T-cell (primary cell): ENCODE data around the gene USP8. TPM values are rescaled to one million over a fixed set of nuclear protein-coding genes. Genes with fewer than 3 reads are reported as not detected.
A peak's percentile ranks its signal among the peaks of the same experiment; 100 is the strongest.
"Not testable (repeated sequence)": the region's sequence is repeated elsewhere in the genome, so short reads cannot be mapped to it uniquely, and the experiment has no call there.

ENCODE experiments used
- ATAC-seq, 4 experiments: fragments of 200-7000 bp in 3 of 4; fragments of 150-1000 bp in 1 of 4; cut with Tn5 transposase; replicated peaks in 1 of 4; 1 replicate in 3 of 4; 2 replicates in 1 of 4; pipeline ENCODE4 v1.10.0; 2021; ENCODE audit warnings: moderate library complexity in 3 of 4, mild to moderate bottlenecking in 2 of 4, moderate number of reproducible peaks in 1 of 4
- CTCF ChIA-PET, 2 donors: fragments of 300-600 bp; sonication (Branson Sonifier 250); formaldehyde crosslinking; loops; one replicate each; lab custom pipeline; 2022; ENCODE audit warnings: antibody characterized with exemption in 2 of 2; lab: Charles Lee
- POLR2A ChIA-PET, 2 donors: fragments of 300-600 bp; sonication (Branson Sonifier 250); formaldehyde crosslinking; loops; one replicate each; lab custom pipeline; 2022; ENCODE audit warnings: antibody characterized with exemption in 2 of 2; lab: Charles Lee
- DNase-seq, 35 experiments: peaks; one replicate each; pipeline versions ENCODE4 v3.0.0 to v3.0.0-alpha.2; 2013 to 2023
- H3K27ac ChIP-seq: one replicate; pipeline ENCODE4 v1.5.1; 2013; ENCODE audit warnings: low read length
- H3K27me3 ChIP-seq, 2 experiments: replicated peaks in 1 of 2; 1 replicate in 1 of 2; 2 replicates in 1 of 2; pipeline versions ENCODE4 v1.6.1 to v1.7.0; 2013; ENCODE audit warnings: low read length in 1 of 2, mixed read lengths in 1 of 2; ENCODE audit not compliant: control insufficient read depth in 2 of 2, insufficient read depth in 2 of 2; ENCODE audit errors: extremely low read depth in 1 of 2
- H3K36me3 ChIP-seq, 2 donors: 1 replicate in 1 of 2; 2 replicates in 1 of 2; pipeline versions ENCODE4 v1.6.1 to v1.7.0; 2013; ENCODE audit warnings: low read length in 1 of 2; ENCODE audit not compliant: control insufficient read depth in 2 of 2, insufficient read depth in 1 of 2; ENCODE audit errors: extremely low read depth in 1 of 2
- H3K4me1 ChIP-seq, 2 experiments: 1 replicate in 1 of 2; 2 replicates in 1 of 2; pipeline versions ENCODE4 v1.6.1 to v1.7.0; 2013; ENCODE audit warnings: low read length in 2 of 2, mixed read lengths in 1 of 2; ENCODE audit not compliant: insufficient read depth in 2 of 2, control insufficient read depth in 1 of 2; ENCODE audit errors: extremely low read depth in 1 of 2
- H3K4me3 ChIP-seq, 2 donors: 1 replicate in 1 of 2; 2 replicates in 1 of 2; pipeline versions ENCODE4 v1.5.1 to v1.7.0; 2013; ENCODE audit warnings: mild to moderate bottlenecking in 2 of 2, low read length in 1 of 2, moderate library complexity in 1 of 2; ENCODE audit not compliant: control insufficient read depth in 1 of 2; ENCODE audit errors: extremely low read depth in 1 of 2
- H3K9me3 ChIP-seq: 2 replicates; pipeline ENCODE4 v1.7.0; 2013
- H3K27ac Mint-ChIP-seq, 2 donors: one replicate each; pipeline ENCODE4 v1.8.0; 2020 to 2021; ENCODE audit warnings: mild to moderate bottlenecking in 2 of 2, mixed read lengths in 2 of 2
- H3K27me3 Mint-ChIP-seq, 2 donors: one replicate each; pipeline ENCODE4 v1.8.0; 2021 to 2022; ENCODE audit warnings: mixed read lengths in 2 of 2
- H3K36me3 Mint-ChIP-seq: one replicate; pipeline ENCODE4 v1.8.0; 2021; ENCODE audit warnings: mixed read lengths
- H3K4me1 Mint-ChIP-seq, 3 donors: one replicate each; pipeline ENCODE4 v1.8.0; 2020 to 2022; ENCODE audit warnings: mixed read lengths in 3 of 3, mild to moderate bottlenecking in 1 of 3
- H3K4me3 Mint-ChIP-seq, 3 donors: one replicate each; pipeline ENCODE4 v1.8.0; 2020 to 2022; ENCODE audit warnings: mild to moderate bottlenecking in 3 of 3, mixed read lengths in 3 of 3, moderate library complexity in 3 of 3
- H3K9me3 Mint-ChIP-seq, 3 donors: one replicate each; pipeline ENCODE4 v1.8.0; 2020 to 2022; ENCODE audit warnings: mixed read lengths in 3 of 3
- WGBS: methylation state at CpG from one replicate; pipeline ENCODE4 v1.1.5; 2013; ENCODE audit warnings: missing lambda C conversion rate; ENCODE audit not compliant: insufficient coverage; 5-methylcytosine and 5-hydroxymethylcytosine counted together
- total RNA-seq, 35 experiments: library from RNA in 6 of 35; stranded (reverse) in 6 of 35; fragments of 120-200 nt in 1 of 35; gene quantifications; one replicate each; pipeline versions ENCODE4 v1.2.1 to v1.2.4 and lab custom pipeline; 2013 to 2026

USP8 gene
- total RNA-seq (10 to 100 TPM; 45.0 to 56.0 (median 52.7) TPM), total RNA-seq (lab: John Stamatoyannopoulos, UW) (60.5 to 126 (median 89.5) reads per million in 29 experiments)
- 57.0 TPM for total RNA-seq (2013)

DNA sequence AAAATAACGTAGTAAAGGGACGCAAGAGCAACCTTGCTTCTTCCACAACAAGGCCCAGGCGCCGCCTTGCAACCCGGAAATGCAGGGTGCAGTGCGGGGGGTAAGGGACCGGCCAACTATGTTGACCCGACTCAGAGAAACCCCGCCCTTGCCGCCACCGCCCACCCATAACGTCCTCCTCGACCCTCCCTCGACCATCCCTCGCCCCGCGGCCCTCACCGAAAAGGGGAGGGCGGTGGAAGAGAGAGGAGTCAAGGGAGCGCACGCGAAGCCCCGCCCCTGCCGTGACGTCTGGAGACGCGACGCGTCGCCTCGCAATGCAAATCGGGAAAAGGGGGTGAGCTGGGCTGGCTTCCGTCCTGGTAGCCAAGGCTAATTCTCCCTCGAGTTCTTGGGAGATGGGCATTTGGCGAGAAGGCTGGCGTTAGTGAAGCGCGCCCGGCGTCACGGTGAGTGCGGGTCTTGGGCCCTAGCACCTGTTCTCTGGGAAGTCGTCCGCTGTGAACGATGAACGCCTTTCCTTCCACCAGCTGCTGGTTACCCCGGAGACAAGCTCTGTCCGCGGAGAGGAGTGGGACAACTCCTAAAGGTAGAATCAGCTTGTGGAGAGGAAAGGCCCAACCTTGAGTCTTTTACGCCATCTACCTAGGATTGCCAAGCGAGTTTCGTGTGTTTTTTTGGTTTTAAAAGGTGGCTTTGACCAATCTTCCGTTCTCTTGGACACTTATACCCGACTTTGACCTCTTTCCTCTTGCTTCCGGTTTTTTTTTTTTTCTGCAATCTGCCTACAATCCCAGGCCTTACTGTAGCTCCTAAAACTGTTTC lies at the start of gene USP8:
Gene USP8 (plus strand): TSS at position 340 of the 825 bp plus-strand sequence. CDS start 14,669 bp downstream, outside the sequence.
- Mint-ChIP-seq H3K27ac (peak within 1 kb of the TSS; percentile 97 to 98), H3K4me3 (peak within 1 kb of the TSS; percentile 98 to 100 (median 99)), H3K36me3 (peaks cover 7% of the 10 kb centered on the region), H3K4me1 (peaks cover 41 to 44% (median 42%) of the 10 kb centered on the region in 3 donors), H3K27me3 (no peaks in the 10 kb centered on the region), H3K9me3 (no peaks in the 10 kb centered on the region)
- H3K4me3 ChIP-seq, result peak within 1 kb of the TSS; percentile 86 to 96
- no peaks in the 10 kb centered on the region for H3K27me3 ChIP-seq
- DNase-seq (peak; percentile 84 to 96 (median 91)), ATAC-seq (peak; percentile 93 to 99 (median 95))
- peaks cover 0 to 4% of the 10 kb centered on the region in 2 donors for H3K36me3 ChIP-seq
- WGBS, result under 1% methylated on average over 27 of the region's 55 CpGs
- CTCF ChIA-PET, result interaction anchor here (0.6 to 1.3 kb wide), 9 partner anchors 19 to 1614 kb away, joined by 3 to 5 read pairs (median 3); partner anchors contain the start of genes CEP152 (in 1 of the 2) and GABPB1 (in 1 of the 2)
- no peaks in the 10 kb centered on the region for H3K9me3 ChIP-seq
- H3K4me1 ChIP-seq, result peaks cover 15 to 18% of the 10 kb centered on the region in 2 experiments
- POLR2A ChIA-PET, result interaction anchor here (0.6 to 1.3 kb wide), 13 partner anchors 12 to 1546 kb away, joined by 3 to 7 read pairs (median 5); partner anchors contain the start of genes EID1 (in 1 of the 2) and GABPB1 (in 1 of the 2)
- peak within 1 kb of the TSS; percentile 93 for H3K27ac ChIP-seq

DNA sequence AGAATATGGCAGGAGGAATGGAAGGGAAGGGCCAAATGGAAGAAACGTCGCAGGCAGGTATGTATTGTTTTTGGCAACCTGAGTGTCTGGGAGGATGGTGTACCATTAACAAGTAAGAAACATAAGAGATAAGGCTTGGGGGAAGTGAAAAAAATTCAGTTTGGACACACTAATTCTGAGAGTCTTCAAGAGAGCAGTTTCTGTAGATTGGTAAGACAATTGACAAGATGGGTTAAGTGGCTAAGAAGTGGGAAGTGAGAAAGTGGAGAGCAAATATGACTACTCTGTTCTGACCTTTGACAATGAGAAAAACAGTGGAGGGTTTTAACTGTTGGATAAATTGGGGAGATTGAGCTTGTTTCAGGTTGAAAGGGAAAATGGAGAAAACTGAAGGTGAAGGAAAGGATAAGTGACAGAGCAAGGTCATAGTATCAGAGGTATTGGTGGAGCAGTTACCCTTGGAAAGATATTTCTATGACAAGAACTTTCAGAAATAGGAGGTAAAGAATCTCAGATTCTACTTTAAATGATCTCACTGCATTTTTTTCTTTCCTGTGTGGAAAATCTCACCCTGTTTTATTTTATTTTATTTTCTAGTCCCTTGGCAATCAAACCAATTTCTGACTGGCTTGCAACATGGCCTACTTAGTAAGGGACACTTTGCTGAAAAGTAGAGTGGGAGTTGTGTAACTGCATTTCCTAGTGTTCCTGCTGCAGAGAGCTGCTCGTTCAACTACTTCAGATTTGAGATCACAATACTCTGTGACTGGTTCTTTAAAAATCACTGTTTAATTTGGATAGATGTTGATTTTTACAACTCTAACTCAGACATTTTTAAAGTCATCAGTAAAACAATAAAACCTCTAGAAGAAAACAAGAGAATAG lies 46.1 kb upstream of the USP8 start:
- ChIA-PET POLR2A (no interaction called here), CTCF (interaction anchor here in 1 of 2 donors (0.6 kb wide), 1 partner anchor 79 kb away, joined by 6 read pairs; no protein-coding TSS in a partner anchor)
- peaks cover 0 to 8% (median 2%) of the 10 kb centered on the region in 3 donors for H3K4me1 Mint-ChIP-seq
- ATAC-seq, result no peak
- H3K4me3 Mint-ChIP-seq, result no peak overlapping the region
- Histone ChIP-seq H3K27ac (no peak overlapping the region), H3K27me3 (no peaks in the 10 kb centered on the region), H3K9me3 (no peaks in the 10 kb centered on the region), H3K4me1 (no peaks in the 10 kb centered on the region), H3K4me3 (no peak overlapping the region), H3K36me3 (no peaks in the 10 kb centered on the region)
- no peaks in the 10 kb centered on the region for H3K27me3 Mint-ChIP-seq
- no peak overlapping the region for H3K27ac Mint-ChIP-seq
- no peaks in the 10 kb centered on the region for H3K9me3 Mint-ChIP-seq
- H3K36me3 Mint-ChIP-seq, result no peaks in the 10 kb centered on the region
- 38% methylated on average over 2 of the region's 3 CpGs for WGBS
- no peak for DNase-seq

DNA sequence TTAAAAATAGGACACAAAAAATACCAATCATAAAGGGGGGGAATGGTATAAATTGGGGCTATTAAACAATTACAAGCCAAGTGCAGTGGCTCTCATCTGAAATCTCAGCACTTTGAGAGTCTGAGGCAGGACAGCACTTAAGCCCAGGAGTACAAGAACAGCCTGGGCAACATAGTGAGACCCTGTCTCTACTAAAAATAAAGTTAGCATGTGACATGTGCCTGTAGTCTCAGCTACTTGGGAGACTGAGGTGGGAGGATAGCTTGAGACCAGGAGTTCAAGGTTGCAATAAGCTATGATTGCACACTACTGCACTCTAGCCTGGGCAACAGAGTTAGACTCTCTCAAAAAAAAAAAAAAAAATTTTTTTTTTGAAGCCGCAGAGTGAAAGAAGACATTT lies 45.4 kb upstream of the USP8 start:
- DNase-seq (no peak), ATAC-seq (no peak)
- Histone ChIP-seq H3K27ac (no peak overlapping the region), H3K4me3 (no peak overlapping the region), H3K36me3 (no peaks in the 10 kb centered on the region), H3K4me1 (no peaks in the 10 kb centered on the region), H3K9me3 (no peaks in the 10 kb centered on the region), H3K27me3 (no peaks in the 10 kb centered on the region)
- Mint-ChIP-seq H3K4me1 (peaks cover 0 to 8% (median 2%) of the 10 kb centered on the region in 3 donors), H3K4me3 (no peak overlapping the region), H3K9me3 (no peaks in the 10 kb centered on the region), H3K27ac (no peak overlapping the region), H3K27me3 (no peaks in the 10 kb centered on the region), H3K36me3 (no peaks in the 10 kb centered on the region)
- ChIA-PET CTCF (interaction anchor here in 1 of 2 donors (0.6 kb wide), 1 partner anchor 80 kb away, joined by 6 read pairs; no protein-coding TSS in a partner anchor), POLR2A (no interaction called here)
- no CpG with 5 or more reads among the region's 1 CpG for WGBS

DNA sequence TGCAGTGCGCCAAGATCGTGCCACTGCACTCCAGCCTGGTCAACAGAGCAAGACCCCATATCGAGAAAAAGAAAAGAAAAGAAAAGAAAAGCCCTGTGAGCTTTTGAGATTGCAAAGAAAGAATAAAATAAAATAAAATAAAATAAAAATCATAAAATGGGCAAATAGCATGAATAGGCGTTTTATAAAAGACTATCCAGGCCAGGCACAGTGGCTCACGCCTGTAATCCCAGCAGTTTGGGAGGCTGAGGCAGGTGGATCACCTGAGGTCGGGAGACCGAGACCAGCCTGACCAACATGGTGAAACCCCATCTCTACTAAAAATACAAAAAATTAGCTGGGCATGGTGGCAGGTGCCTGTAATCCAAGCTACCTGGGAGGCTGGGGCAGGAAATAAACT lies 44.8 kb upstream of the USP8 start:
- H3K4me3 Mint-ChIP-seq, DNase-seq, H3K27ac Mint-ChIP-seq, POLR2A ChIA-PET, H3K4me3 ChIP-seq, H3K27me3 Mint-ChIP-seq, H3K27ac ChIP-seq, H3K36me3 ChIP-seq, H3K27me3 ChIP-seq, ATAC-seq, H3K36me3 Mint-ChIP-seq, H3K9me3 ChIP-seq, CTCF ChIA-PET, H3K4me1 Mint-ChIP-seq, H3K9me3 Mint-ChIP-seq, H3K4me1 ChIP-seq: not testable (repeated sequence)
- 100% methylated on average over 2 of the region's 7 CpGs for WGBS

DNA sequence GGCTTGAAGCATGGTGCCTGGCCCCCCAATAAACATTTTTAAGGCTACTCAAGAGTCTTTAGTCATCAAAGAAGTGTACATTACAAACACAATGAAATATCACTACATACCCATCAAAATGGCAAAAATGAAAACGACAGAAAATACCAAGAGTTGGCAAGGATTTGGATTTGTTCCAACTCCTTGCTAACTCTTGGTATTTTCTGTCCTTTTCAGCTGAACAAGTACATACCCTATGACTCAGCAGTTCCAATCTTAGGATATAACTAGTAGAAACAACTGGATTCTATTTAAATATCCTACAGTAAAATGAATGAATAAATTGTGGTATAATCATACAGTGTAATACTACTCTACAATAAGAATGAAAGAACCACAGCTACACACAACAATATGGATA lies 44.1 kb upstream of the USP8 start:
- Histone ChIP-seq H3K4me1 (no peaks in the 10 kb centered on the region), H3K27ac (no peak overlapping the region), H3K4me3 (no peak overlapping the region), H3K36me3 (no peaks in the 10 kb centered on the region), H3K9me3 (no peaks in the 10 kb centered on the region), H3K27me3 (no peaks in the 10 kb centered on the region)
- H3K4me3 Mint-ChIP-seq, result no peak overlapping the region
- DNase-seq (no peak), ATAC-seq (no peak)
- H3K9me3 Mint-ChIP-seq, result no peaks in the 10 kb centered on the region
- CTCF ChIA-PET, result no interaction called here
- POLR2A ChIA-PET, result no interaction called here
- peaks cover 0 to 8% (median 2%) of the 10 kb centered on the region in 3 donors for H3K4me1 Mint-ChIP-seq
- H3K27me3 Mint-ChIP-seq, result no peaks in the 10 kb centered on the region
- no CpG with 5 or more reads among the region's 1 CpG for WGBS
- no peak overlapping the region for H3K27ac Mint-ChIP-seq
- H3K36me3 Mint-ChIP-seq, result no peaks in the 10 kb centered on the region

- no peaks in the 10 kb centered on the region for H3K36me3 Mint-ChIP-seq
- DNase-seq (no peak), ATAC-seq (no peak)
- no CpG with 5 or more reads among the region's 1 CpG for WGBS
- ChIA-PET CTCF (no interaction called here), POLR2A (no interaction called here)
- no peaks in the 10 kb centered on the region for H3K36me3 ChIP-seq
- no peak overlapping the region for H3K4me3 ChIP-seq
- no peaks in the 10 kb centered on the region for H3K9me3 ChIP-seq
- no peaks in the 10 kb centered on the region for H3K27me3 ChIP-seq
- H3K4me3 Mint-ChIP-seq, result no peak overlapping the region
- peaks cover 0 to 8% (median 2%) of the 10 kb centered on the region in 3 donors for H3K4me1 Mint-ChIP-seq
- H3K27me3 Mint-ChIP-seq, result no peaks in the 10 kb centered on the region
- no peak overlapping the region for H3K27ac Mint-ChIP-seq
- no peaks in the 10 kb centered on the region for H3K4me1 ChIP-seq
- H3K9me3 Mint-ChIP-seq, result no peaks in the 10 kb centered on the region
- no peak overlapping the region for H3K27ac ChIP-seq
These were observed 42.8 kb upstream of the USP8 start for GRCh38 chr15:50381438-50381837.
